Body of pancreas (tissue), 4 donors: ENCODE results near the gene PEPD. TPM values are rescaled to one million over a fixed set of nuclear protein-coding genes. Genes with fewer than 3 reads are reported as not detected.

Experiments used
- ATAC-seq: fragments of 150-250 bp; one replicate; pipeline ENCODE4 v1.9.1; 2016
- DNase-seq, 4 donors: peaks; one replicate each; pipeline ENCODE4 v3.0.0-alpha.2; 2019
- H3K27ac ChIP-seq, 4 donors: fragments of 200-600 bp; sonication (generic); 1 replicate in 3 of 4; 2 replicates in 1 of 4; pipeline versions ENCODE4 v1.5.1 to v1.6.1; 2016 to 2019; ENCODE audit warnings: mild to moderate bottlenecking in 1 of 4, mixed read lengths in 1 of 4, moderate library complexity in 1 of 4
- H3K27me3 ChIP-seq, 2 donors: fragments of 200-600 bp; sonication (generic); one replicate each; pipeline ENCODE4 v1.6.0; 2016; ENCODE audit warnings: mild to moderate bottlenecking in 1 of 2
- H3K36me3 ChIP-seq, 2 donors: fragments of 200-600 bp; sonication (generic); replicated peaks in 1 of 2; 2 replicates each; pipeline ENCODE4 v1.5.1; 2016; ENCODE audit warnings: low read depth in 2 of 2; ENCODE audit not compliant: insufficient read depth in 1 of 2
- H3K4me1 ChIP-seq: fragments of 200-600 bp; sonication (generic); one replicate; pipeline ENCODE4 v1.6.0; 2016
- H3K4me3 ChIP-seq, 2 donors: fragments of 200-600 bp; sonication (generic); 1 replicate in 1 of 2; 2 replicates in 1 of 2; pipeline ENCODE4 v1.5.1; 2016 to 2019
- H3K9me3 ChIP-seq, 3 donors: fragments of 200-600 bp; sonication (generic); 1 replicate in 2 of 3; 2 replicates in 1 of 3; pipeline ENCODE4 v1.5.1; 2016
- CTCF ChIP-seq, 7 experiments: fragments of 450-650 bp in 4 of 7; fragments of 200-600 bp in 3 of 7; sonication (generic) in 3 of 7; IDR thresholded peaks; one replicate each; pipeline ENCODE4 v1.5.1; 2016 to 2019; ENCODE audit warnings: antibody characterized with exemption in 7 of 7
- POLR2A ChIP-seq, 3 donors: fragments of 450-650 bp; IDR thresholded peaks; one replicate each; pipeline ENCODE4 v1.6.1; 2016; ENCODE audit warnings: antibody characterized with exemption in 3 of 3, mild to moderate bottlenecking in 2 of 3
- WGBS, 2 donors: methylation state at CpG; one replicate each; pipeline ENCODE4 v1.1.5; 2017; 5-methylcytosine and 5-hydroxymethylcytosine counted together
- intact Hi-C: fragments of 100-400 bp; cut with DNase I; formaldehyde crosslinking; loops from one replicate; pipeline ENCODE4 v1.15.1; 2023
- total RNA-seq, 2 donors: library from RNA; depleted of rRNA; stranded (reverse); fragments of >200 nt; gene quantifications; one replicate each; pipeline ENCODE4 v1.1.0, GENCODE V29; 2016

The PEPD gene
- total RNA-seq, 2 donors from 2014 or later = 33.2 to 54.7 TPM

GRCh38 chr19:33517922-33518321 is 3.7 kb downstream of the PEPD start:
- H3K4me1 ChIP-seq = peaks cover 19% of the 10 kb centered on the region
- ATAC-seq (no peak), DNase-seq (no peak)
- H3K36me3 ChIP-seq = no peaks in the 10 kb centered on the region
- no peaks in the 10 kb centered on the region for H3K9me3 ChIP-seq
- intact Hi-C loops = no loop called here
- no peak overlapping the region for H3K27ac ChIP-seq
- H3K4me3 ChIP-seq = no peak overlapping the region
- no peaks in the 10 kb centered on the region for H3K27me3 ChIP-seq
- no peak for TF ChIP-seq CTCF (IDR thresholded peaks at IDR 0.05)
- TF ChIP-seq POLR2A (IDR thresholded peaks at IDR 0.05) = no peak
- 85 to 100% methylated on average over 2 to 8 of the region's 9 CpGs for WGBS, 2 donors

GRCh38 chr19:33515921-33516320 is 5.7 kb downstream of the PEPD start:
- H3K27ac ChIP-seq = no peak overlapping the region
- no peaks in the 10 kb centered on the region for H3K36me3 ChIP-seq
- ATAC-seq (no peak), DNase-seq (no peak)
- peaks cover 9% of the 10 kb centered on the region for H3K4me1 ChIP-seq
- H3K4me3 ChIP-seq = no peak overlapping the region
- H3K27me3 ChIP-seq = no peaks in the 10 kb centered on the region
- intact Hi-C loops = no loop called here
- no peaks in the 10 kb centered on the region for H3K9me3 ChIP-seq
- 74 to 75% methylated on average over 4 of the region's 4 CpGs for WGBS, 2 donors
- TF ChIP-seq CTCF (IDR thresholded peaks at IDR 0.05) (no peak), POLR2A (IDR thresholded peaks at IDR 0.05) (no peak)

DNA sequence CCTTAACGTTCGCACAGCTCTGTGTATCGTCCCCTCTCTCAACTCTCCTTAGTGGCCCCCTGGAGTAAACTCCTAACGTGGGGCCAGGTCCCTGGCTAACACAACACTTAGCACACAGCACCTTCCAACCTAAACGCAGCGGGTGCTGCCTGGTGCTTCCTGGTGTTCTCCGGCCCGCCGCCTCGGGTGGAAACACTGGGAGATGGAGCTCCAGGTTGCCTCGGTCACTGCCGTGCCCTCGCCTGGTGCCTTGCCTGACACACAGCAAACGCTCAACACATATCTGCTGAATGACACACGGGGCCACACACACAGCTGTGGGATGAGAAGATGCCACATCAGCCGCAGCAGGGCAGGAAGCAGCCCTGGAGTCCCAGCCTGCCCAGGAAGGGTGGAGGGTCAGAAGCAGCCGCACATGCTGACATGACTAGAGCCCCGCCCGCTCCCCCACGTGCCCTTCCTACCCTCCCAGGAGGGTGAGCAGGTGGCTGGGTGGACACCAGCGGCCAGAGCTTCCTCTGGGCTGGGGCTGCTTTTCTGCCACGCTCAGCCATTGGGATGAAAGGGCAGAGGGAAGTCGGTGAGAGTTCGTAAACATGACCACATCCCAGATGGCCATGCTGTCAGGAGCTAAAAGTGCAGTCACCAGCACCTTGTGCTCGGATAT is 6.6 kb downstream of the PEPD start:
- Histone ChIP-seq H3K27me3 (no peaks in the 10 kb centered on the region), H3K9me3 (no peaks in the 10 kb centered on the region), H3K4me1 (no peaks in the 10 kb centered on the region), H3K27ac (no peak overlapping the region), H3K36me3 (no peaks in the 10 kb centered on the region), H3K4me3 (no peak overlapping the region)
- TF ChIP-seq CTCF (IDR thresholded peaks at IDR 0.05) = no peak
- TF ChIP-seq POLR2A (IDR thresholded peaks at IDR 0.05) = no peak
- DNase-seq (peak in 2 of 4 donors; percentile 8 to 9), ATAC-seq (no peak)
- 80 to 83% methylated on average over 25 of the region's 25 CpGs for WGBS, 2 donors
- intact Hi-C loops = no loop called here

DNA sequence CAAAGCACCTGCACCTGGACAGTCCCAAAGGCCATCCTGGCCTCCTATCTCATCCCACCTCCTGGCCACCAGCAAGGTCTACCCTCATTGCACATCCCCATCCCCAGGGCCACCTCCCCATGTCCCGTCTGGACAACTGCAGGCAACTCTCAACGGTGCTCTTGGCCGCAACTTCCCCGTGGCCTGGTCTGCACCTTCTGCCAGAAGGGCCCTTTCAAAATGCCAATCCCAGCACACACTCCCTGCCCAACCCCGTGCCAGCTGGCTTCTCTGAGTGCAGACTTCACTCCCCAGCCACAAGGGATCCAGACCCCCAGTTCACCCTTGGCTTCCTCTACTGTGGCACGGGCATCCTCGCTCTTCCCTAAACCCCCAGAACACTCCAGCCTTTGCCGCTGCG is 8.2 kb downstream of the PEPD start:
- intact Hi-C loops = no loop called here
- 95 to 97% methylated on average over 9 of the region's 9 CpGs for WGBS, 2 donors
- Histone ChIP-seq H3K9me3 (no peaks in the 10 kb centered on the region), H3K4me1 (no peaks in the 10 kb centered on the region), H3K36me3 (no peaks in the 10 kb centered on the region), H3K27ac (no peak overlapping the region), H3K4me3 (no peak overlapping the region), H3K27me3 (no peaks in the 10 kb centered on the region)
- no peak for ATAC-seq
- TF ChIP-seq CTCF (IDR thresholded peaks at IDR 0.05) (no peak), POLR2A (IDR thresholded peaks at IDR 0.05) (no peak)
- no peak for DNase-seq

DNA sequence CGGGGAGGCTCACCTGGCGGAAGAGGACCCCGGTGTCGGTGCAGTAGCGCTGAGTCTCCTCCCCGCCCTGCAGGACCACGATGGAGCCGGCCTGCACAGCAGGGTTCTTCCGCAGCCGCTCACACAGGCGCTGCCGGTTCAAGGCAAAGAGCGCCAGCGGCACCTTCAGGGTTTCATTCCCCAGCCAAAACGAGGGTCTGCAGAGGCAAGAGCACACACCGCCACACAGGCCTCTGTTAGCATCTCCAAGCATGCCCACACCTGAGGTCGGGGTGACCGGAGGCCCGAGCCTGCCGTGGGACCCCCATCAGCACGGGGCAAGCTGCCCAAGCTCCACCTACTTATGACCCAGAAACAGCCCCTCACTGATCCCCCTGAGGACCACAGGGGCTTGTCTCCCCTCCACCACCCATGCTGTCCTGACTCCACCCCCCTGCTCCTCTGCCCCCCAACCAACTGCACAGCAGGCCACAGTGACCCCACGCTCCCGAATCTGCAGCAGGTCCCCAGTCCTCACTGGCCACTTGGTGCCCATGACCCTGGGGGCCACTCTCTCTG is 8.9 kb downstream of the PEPD start:
- intact Hi-C loops = no loop called here
- Histone ChIP-seq H3K4me3 (no peak overlapping the region), H3K9me3 (no peaks in the 10 kb centered on the region), H3K36me3 (no peaks in the 10 kb centered on the region), H3K27me3 (no peaks in the 10 kb centered on the region), H3K4me1 (no peaks in the 10 kb centered on the region), H3K27ac (no peak overlapping the region)
- WGBS, 2 donors = 93 to 98% methylated on average over 8 to 18 of the region's 23 CpGs
- no peak for TF ChIP-seq CTCF (IDR thresholded peaks at IDR 0.05)
- TF ChIP-seq POLR2A (IDR thresholded peaks at IDR 0.05) = no peak
- DNase-seq (no peak), ATAC-seq (no peak)
